ENCODE measurements around the gene CEP55. TPM values are rescaled to one million over a fixed set of nuclear protein-coding genes. Genes with fewer than 3 reads are reported as not detected.

The CEP55 gene
- total and polyA plus RNA-seq, 4 donors = under 0.01 to 4.1 (median 0.46) TPM

DNA sequence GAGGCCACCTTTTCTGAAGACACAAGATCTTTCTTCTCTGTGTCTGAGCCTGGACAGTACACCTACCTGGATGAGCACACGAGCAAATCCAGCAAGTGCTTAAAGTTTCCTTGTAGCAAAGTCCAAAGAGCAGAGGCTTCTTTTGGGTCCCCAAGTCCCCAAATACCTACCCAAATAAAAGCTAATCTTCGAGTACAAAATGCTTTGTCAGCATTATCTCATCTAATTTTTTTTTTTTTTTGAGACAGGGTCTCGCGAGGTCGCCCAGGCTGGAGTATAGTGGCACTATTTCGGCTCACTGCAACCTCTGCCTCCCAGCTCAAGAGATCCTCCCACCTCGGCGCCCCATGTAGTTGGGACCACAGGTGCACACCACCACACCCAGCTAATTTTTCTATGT is 38.9 kb upstream of the CEP55 start:
- H3K36me3 ChIP-seq (ENCODE audit: control insufficient read depth in 4 of 4, insufficient read depth in 3 of 4, low read depth in 1 of 4, low read length in 3 of 4) = no peaks in the 10 kb centered on the region
- H3K27me3 ChIP-seq (ENCODE audit: control insufficient read depth in 4 of 4, insufficient read depth in 4 of 4, low read length in 3 of 4) = no peaks in the 10 kb centered on the region
- H3K4me1 ChIP-seq (ENCODE audit: control insufficient read depth in 4 of 4, insufficient read depth in 4 of 4, low read length in 3 of 4) = no peaks in the 10 kb centered on the region
- no peak for TF ChIP-seq JUND (IDR thresholded peaks at IDR 0.05)
- no peak for TF ChIP-seq SP1 (IDR thresholded peaks at IDR 0.05)
- no peak for TF ChIP-seq GABPA (IDR thresholded peaks at IDR 0.05 in 1 of 2, conservative IDR thresholded peaks at IDR 0.05 in 1 of 2)
- no peak for TF ChIP-seq FOXA1 (IDR thresholded peaks at IDR 0.05)
- no peak for TF ChIP-seq HNF4G (IDR thresholded peaks at IDR 0.05)
- no peak for TF ChIP-seq HNF4A (conservative IDR thresholded peaks at IDR 0.05)
- no peak for TF ChIP-seq ATF3 (IDR thresholded peaks at IDR 0.05)
- TF ChIP-seq RXRA (IDR thresholded peaks at IDR 0.05) = no peak
- TF ChIP-seq EGR1 (IDR thresholded peaks at IDR 0.05; ENCODE audit: low read depth in 2 of 2) = no peak
- no peak for TF ChIP-seq FOXA2 (IDR thresholded peaks at IDR 0.05)
- no peak for TF ChIP-seq REST (IDR thresholded peaks at IDR 0.05)
- TF ChIP-seq, protein P1, sequence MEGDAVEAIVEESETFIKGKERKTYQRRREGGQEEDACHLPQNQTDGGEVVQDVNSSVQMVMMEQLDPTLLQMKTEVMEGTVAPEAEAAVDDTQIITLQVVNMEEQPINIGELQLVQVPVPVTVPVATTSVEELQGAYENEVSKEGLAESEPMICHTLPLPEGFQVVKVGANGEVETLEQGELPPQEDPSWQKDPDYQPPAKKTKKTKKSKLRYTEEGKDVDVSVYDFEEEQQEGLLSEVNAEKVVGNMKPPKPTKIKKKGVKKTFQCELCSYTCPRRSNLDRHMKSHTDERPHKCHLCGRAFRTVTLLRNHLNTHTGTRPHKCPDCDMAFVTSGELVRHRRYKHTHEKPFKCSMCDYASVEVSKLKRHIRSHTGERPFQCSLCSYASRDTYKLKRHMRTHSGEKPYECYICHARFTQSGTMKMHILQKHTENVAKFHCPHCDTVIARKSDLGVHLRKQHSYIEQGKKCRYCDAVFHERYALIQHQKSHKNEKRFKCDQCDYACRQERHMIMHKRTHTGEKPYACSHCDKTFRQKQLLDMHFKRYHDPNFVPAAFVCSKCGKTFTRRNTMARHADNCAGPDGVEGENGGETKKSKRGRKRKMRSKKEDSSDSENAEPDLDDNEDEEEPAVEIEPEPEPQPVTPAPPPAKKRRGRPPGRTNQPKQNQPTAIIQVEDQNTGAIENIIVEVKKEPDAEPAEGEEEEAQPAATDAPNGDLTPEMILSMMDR (IDR thresholded peaks at IDR 0.05; ENCODE audit: low read depth, low read length, missing input control) = no peak
- no peak for TF ChIP-seq RAD21 (IDR thresholded peaks at IDR 0.05)
- no peak for TF ChIP-seq NR2F2 (IDR thresholded peaks at IDR 0.05)
- TF ChIP-seq ZBTB33 (IDR thresholded peaks at IDR 0.05) = no peak
- TF ChIP-seq YY1 (IDR thresholded peaks at IDR 0.05) = no peak
- TF ChIP-seq MAX (IDR thresholded peaks at IDR 0.05) = no peak
- TF ChIP-seq TAF1 (conservative IDR thresholded peaks at IDR 0.05) = no peak
- no peak for DNase-seq (ENCODE audit: low spot score)
- 84% methylated on average over 8 of the region's 8 CpGs for WGBS
- no peak overlapping the region for H3K27ac ChIP-seq (ENCODE audit: low read depth in 1 of 2, low read length in 2 of 2)
- no peak overlapping the region for H3K9ac ChIP-seq (ENCODE audit: low read depth in 1 of 2, low read length in 2 of 2)
- H3K9me3 ChIP-seq (ENCODE audit: control insufficient read depth in 4 of 4, low read length in 3 of 4) = no peaks in the 10 kb centered on the region
- no peak overlapping the region for H3K4me3 ChIP-seq (ENCODE audit: low read depth in 1 of 3, low read length in 3 of 3)
